Stomach smooth muscle (tissue), 2 donors: ENCODE measurements around the gene SLC9A7.

Experiments used
- H3K27ac ChIP-seq: one replicate; pipeline ENCODE4 v1.7.0; 2013; ENCODE audit warnings: mild to moderate bottlenecking, low read length, inconsistent platforms
- H3K27me3 ChIP-seq, 2 donors: one replicate each; pipeline ENCODE4 v1.7.0; 2013; ENCODE audit warnings: low read length in 2 of 2; ENCODE audit not compliant: insufficient read depth in 2 of 2, control insufficient read depth in 1 of 2
- H3K36me3 ChIP-seq, 2 donors: one replicate each; pipeline ENCODE4 v1.7.0; 2013; ENCODE audit warnings: low read length in 2 of 2; ENCODE audit not compliant: control insufficient read depth in 2 of 2, insufficient read depth in 2 of 2
- H3K4me1 ChIP-seq: one replicate; pipeline ENCODE4 v1.7.0; 2013; ENCODE audit warnings: low read length; ENCODE audit not compliant: control insufficient read depth, insufficient read depth
- H3K4me3 ChIP-seq, 2 donors: one replicate each; pipeline ENCODE4 v1.7.0; 2013; ENCODE audit warnings: low read length in 2 of 2
- H3K9ac ChIP-seq, 2 donors: one replicate each; pipeline ENCODE4 v1.7.0; 2013; ENCODE audit warnings: low read length in 2 of 2, mild to moderate bottlenecking in 1 of 2
- H3K9me3 ChIP-seq, 2 donors: one replicate each; pipeline ENCODE4 v1.7.0; 2013; ENCODE audit warnings: low read length in 2 of 2; ENCODE audit not compliant: control insufficient read depth in 2 of 2
- donor health status: healthy.
- donor health status: Pancreatic carcinoma.

Gene SLC9A7

DNA sequence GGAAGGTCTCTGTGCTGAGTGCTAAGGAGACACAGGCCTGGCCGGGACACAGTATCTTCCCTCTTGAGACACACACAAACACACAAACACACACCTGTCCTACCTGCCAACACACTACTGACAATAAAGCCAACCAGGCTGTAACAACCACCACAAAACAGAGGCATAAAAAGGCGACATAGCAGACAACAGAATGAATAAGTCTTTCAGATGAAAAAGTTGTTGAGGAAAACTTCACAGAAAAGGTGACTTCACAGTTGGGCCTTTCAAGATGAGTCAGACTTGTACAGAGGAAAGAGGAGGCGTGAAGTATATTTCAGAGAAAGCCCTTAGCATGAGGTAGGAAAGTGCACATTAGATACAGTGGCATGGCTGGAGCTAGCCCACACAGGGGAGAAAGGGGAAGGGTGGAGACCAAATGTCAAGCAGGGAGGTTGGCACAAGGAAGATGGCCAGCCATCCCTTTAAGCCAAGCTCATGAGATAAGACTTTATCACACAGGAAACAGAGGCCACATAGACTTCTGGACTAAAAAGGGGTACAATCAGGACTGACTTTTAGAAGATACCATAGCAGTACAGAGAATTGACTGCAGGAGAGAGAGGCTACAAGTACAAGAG, 54.0 kb downstream of the SLC9A7 start:
- H3K9me3 ChIP-seq, result no peaks in the 10 kb centered on the region
- H3K4me3 ChIP-seq, result no peak overlapping the region
- H3K27me3 ChIP-seq, result peaks cover 0 to 9% of the 10 kb centered on the region in 2 donors
- H3K4me1 ChIP-seq, result no peaks in the 10 kb centered on the region
- no peaks in the 10 kb centered on the region for H3K36me3 ChIP-seq
- H3K9ac ChIP-seq, result no peak overlapping the region
- no peak overlapping the region for H3K27ac ChIP-seq

GRCh38 chrX:46703980-46704379, 54.9 kb downstream of the SLC9A7 start:
- Histone ChIP-seq H3K27ac (no peak overlapping the region), H3K4me1 (no peaks in the 10 kb centered on the region), H3K4me3 (no peak overlapping the region), H3K9ac (no peak overlapping the region), H3K9me3 (no peaks in the 10 kb centered on the region), H3K36me3 (no peaks in the 10 kb centered on the region), H3K27me3 (peaks cover 0 to 9% of the 10 kb centered on the region in 2 donors)

- H3K9me3 ChIP-seq, result no peaks in the 10 kb centered on the region
- H3K4me1 ChIP-seq, result no peaks in the 10 kb centered on the region
- H3K9ac ChIP-seq, result no peak overlapping the region
- no peaks in the 10 kb centered on the region for H3K27me3 ChIP-seq
- no peaks in the 10 kb centered on the region for H3K36me3 ChIP-seq
- H3K4me3 ChIP-seq, result no peak overlapping the region
- no peak overlapping the region for H3K27ac ChIP-seq
Measured at GRCh38 chrX:46698691-46699090, 60.2 kb downstream of the SLC9A7 start.

DNA sequence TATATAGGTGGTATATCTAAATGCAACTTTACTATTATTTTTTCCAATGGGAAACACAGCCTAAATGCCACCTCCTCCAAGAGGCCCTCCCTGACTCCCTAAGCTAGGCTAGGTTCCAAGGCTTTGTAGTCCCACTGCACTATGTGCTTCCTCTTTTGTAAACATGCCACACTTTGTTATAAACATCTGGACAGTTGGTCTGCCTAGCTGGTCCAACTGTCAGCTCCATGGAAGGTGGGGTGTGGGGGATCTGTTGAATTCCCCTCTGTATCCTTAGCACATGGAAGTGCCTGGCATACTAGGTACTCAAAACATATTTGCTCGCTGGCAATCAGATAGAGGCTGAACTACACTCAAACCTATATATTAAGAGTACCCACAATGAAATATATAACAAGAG, 63.4 kb downstream of the SLC9A7 start:
- no peak overlapping the region for H3K27ac ChIP-seq
- H3K36me3 ChIP-seq, result no peaks in the 10 kb centered on the region
- no peak overlapping the region for H3K4me3 ChIP-seq
- no peak overlapping the region for H3K9ac ChIP-seq
- no peaks in the 10 kb centered on the region for H3K27me3 ChIP-seq
- no peaks in the 10 kb centered on the region for H3K9me3 ChIP-seq
- H3K4me1 ChIP-seq, result no peaks in the 10 kb centered on the region

DNA sequence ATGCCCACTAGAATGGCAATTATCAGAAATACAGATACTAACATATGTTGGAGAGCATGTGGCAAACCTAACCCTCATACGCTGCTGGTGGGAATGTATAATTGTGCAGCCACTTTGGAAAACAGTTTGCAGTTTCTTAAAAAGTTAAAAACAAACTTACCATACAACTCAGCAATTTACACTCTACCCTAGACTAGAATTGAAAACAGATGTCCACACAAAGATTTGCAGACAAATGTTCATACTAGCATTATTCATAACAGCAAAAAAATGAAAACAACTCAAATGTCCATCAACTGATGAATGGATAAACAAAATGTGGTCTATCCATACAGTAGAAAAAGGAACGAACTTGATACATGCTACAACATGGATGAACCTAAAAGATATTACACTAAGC, 64.4 kb downstream of the SLC9A7 start:
- Histone ChIP-seq H3K4me1 (no peaks in the 10 kb centered on the region), H3K36me3 (no peaks in the 10 kb centered on the region), H3K27ac (no peak overlapping the region), H3K27me3 (no peaks in the 10 kb centered on the region), H3K9me3 (no peaks in the 10 kb centered on the region), H3K9ac (no peak overlapping the region), H3K4me3 (no peak overlapping the region)

GRCh38 chrX:46693149-46693548, 65.8 kb downstream of the SLC9A7 start:
- H3K4me3 ChIP-seq, result no peak overlapping the region
- H3K9ac ChIP-seq, result no peak overlapping the region
- no peak overlapping the region for H3K27ac ChIP-seq
- H3K9me3 ChIP-seq, result no peaks in the 10 kb centered on the region
- no peaks in the 10 kb centered on the region for H3K27me3 ChIP-seq
- no peaks in the 10 kb centered on the region for H3K36me3 ChIP-seq
- no peaks in the 10 kb centered on the region for H3K4me1 ChIP-seq

GRCh38 chrX:46690818-46691217, 68.1 kb downstream of the SLC9A7 start:
- Histone ChIP-seq H3K36me3 (no peaks in the 10 kb centered on the region), H3K27ac (no peak overlapping the region), H3K9ac (no peak overlapping the region), H3K4me1 (no peaks in the 10 kb centered on the region), H3K9me3 (no peaks in the 10 kb centered on the region), H3K27me3 (no peaks in the 10 kb centered on the region), H3K4me3 (no peak overlapping the region)

DNA sequence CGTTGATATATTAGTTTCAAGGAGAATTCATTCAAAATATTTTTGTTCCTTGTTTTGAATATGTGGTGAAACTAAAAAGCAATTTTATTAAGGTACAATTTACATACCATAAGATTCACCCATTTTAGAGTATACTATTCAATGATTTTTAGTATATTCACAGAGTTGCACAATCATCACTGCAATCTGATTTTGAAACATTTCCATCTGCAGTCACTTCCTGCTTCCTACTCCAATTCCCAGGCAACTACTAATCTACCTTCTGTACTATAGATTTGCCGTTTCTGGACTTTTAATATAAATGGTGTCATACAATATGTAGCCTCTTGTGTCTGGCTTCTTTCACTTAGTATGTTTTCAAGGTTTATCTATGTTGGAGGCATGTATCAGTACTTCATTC, 71.3 kb downstream of the SLC9A7 start:
- no peak overlapping the region for H3K9ac ChIP-seq
- no peaks in the 10 kb centered on the region for H3K36me3 ChIP-seq
- H3K4me1 ChIP-seq, result no peaks in the 10 kb centered on the region

GRCh38 chrX:46686003-46686645, 72.8 kb downstream of the SLC9A7 start:
- H3K36me3 ChIP-seq, result no peaks in the 10 kb centered on the region
- H3K9me3 ChIP-seq, result peaks cover 0 to 3% of the 10 kb centered on the region in 2 donors
- peaks cover 0 to 6% of the 10 kb centered on the region in 2 donors for H3K27me3 ChIP-seq
- no peaks in the 10 kb centered on the region for H3K4me1 ChIP-seq
- no peak overlapping the region for H3K9ac ChIP-seq
- H3K27ac ChIP-seq, result no peak overlapping the region
- H3K4me3 ChIP-seq, result no peak overlapping the region

More for the DNA sequence above, 71.3 kb downstream of the SLC9A7 start:
- peaks cover 0 to 4% of the 10 kb centered on the region in 2 donors for H3K27me3 ChIP-seq
- H3K27ac ChIP-seq, result no peak overlapping the region
- H3K4me3 ChIP-seq, result no peak overlapping the region
- H3K9me3 ChIP-seq, result peaks cover 0 to 3% of the 10 kb centered on the region in 2 donors

GRCh38 chrX:46683048-46683447, 75.9 kb downstream of the SLC9A7 start:
- H3K9ac ChIP-seq, result no peak overlapping the region
- no peak overlapping the region for H3K27ac ChIP-seq
- H3K9me3 ChIP-seq, result peaks cover 0 to 3% of the 10 kb centered on the region in 2 donors
- H3K4me3 ChIP-seq, result no peak overlapping the region
- H3K36me3 ChIP-seq, result no peaks in the 10 kb centered on the region
- no peaks in the 10 kb centered on the region for H3K4me1 ChIP-seq
- H3K27me3 ChIP-seq, result peaks cover 0 to 6% of the 10 kb centered on the region in 2 donors

DNA sequence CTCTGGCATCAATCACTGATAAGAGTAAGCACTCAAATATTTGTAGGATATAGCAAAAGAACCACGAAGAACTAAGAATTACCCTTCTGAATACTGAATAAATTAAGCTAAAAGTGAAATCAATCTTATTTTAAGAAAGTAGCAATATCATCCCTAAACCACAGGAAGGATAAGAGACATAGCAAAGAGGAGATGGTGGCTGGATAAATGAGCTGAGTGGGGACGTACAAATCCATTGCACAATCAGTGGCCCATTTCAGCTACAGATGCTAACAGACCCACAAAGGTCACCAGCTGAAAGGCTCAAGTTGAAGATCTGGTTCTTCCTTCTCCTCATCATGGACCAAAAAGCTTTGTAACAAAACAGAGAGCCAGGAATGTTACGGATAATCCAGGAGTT, 77.1 kb downstream of the SLC9A7 start:
- Histone ChIP-seq H3K27me3 (peaks cover 0 to 6% of the 10 kb centered on the region in 2 donors), H3K9ac (no peak overlapping the region), H3K4me3 (no peak overlapping the region), H3K9me3 (peaks cover 0 to 3% of the 10 kb centered on the region in 2 donors), H3K27ac (no peak overlapping the region), H3K4me1 (no peaks in the 10 kb centered on the region), H3K36me3 (no peaks in the 10 kb centered on the region)
